ENCODE results near the gene ZP4.

The ZP4 gene

DNA sequence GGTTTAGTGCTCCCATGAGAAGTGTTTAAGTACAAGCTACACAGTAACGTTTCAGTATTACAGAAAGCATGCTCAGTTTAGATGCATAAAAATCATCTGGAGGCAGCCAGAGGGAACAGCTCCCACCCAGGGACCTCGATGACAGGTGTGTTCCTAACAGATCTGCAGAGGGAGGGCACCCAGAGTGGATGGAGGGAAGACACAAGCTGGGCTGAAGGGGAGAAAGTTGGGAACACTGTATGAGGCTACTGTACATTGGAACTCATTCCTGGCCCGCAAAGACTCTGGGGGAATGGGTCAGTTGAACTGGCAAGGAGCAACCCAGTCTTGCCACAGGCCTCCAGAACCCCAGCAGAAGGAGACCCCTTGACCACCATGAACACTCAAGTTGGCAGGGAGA lies 52.4 kb downstream of the ZP4 start:
- no peaks in the 10 kb centered on the region for H3K27me3 ChIP-seq (ENCODE audit: insufficient read depth, low read length)
- H3K4me1 ChIP-seq (ENCODE audit: insufficient read depth, low read length), result peaks cover 7% of the 10 kb centered on the region

DNA sequence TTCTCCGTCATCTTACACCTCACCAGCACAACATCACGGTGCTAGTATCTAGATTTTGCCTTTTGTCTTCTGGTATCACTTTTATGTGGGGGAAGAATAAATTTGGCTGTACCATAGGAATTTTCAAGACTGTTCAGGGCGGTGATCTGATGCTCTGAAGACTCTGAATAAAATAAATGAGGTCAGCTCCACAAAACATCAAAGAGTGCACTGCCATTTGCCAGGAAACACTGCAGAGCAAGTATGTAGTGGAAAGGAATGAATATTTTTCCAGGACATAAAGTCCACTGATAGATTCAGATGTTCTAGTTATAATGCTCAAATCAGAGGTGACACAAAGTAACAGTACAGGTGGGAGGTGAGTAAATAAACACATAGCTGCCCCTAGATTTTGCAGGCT lies 56.3 kb downstream of the ZP4 start:
- Histone ChIP-seq H2AFZ (ENCODE audit: low read depth, low read length) (no peak overlapping the region), H3K36me3 (ENCODE audit: insufficient read depth, low read length) (no peaks in the 10 kb centered on the region), H3K4me1 (ENCODE audit: insufficient read depth, low read length) (peaks cover 10% of the 10 kb centered on the region), H3K27me3 (ENCODE audit: insufficient read depth, low read length) (no peaks in the 10 kb centered on the region), H3K4me3 (ENCODE audit: low read length) (no peak overlapping the region), H3K9me3 (ENCODE audit: low read length) (no peaks in the 10 kb centered on the region)

More for the DNA sequence above, 52.4 kb downstream of the ZP4 start:
- no peak overlapping the region for H3K4me3 ChIP-seq (ENCODE audit: low read length)
- no peaks in the 10 kb centered on the region for H3K36me3 ChIP-seq (ENCODE audit: insufficient read depth, low read length)
- no peak overlapping the region for H2AFZ ChIP-seq (ENCODE audit: low read depth, low read length)
- no peaks in the 10 kb centered on the region for H3K9me3 ChIP-seq (ENCODE audit: low read length)

DNA sequence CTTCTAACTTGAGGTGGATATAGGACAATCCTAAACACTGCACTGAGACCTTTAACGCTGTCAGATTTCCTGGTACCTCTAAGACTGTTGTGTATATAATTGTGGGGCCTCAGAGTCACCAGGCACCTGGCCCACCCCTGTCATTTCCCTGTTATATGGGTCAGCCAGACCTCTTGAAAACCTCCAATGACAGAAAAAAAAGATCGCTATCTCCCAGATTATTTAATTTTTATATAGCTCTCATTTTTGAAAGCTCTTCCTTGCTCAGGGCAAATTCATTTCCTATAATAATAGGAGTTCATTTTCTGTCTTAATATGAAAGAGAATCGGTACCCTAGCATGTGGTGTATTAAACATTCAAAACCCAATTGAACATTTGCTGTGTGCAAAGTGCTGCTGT lies 56.7 kb downstream of the ZP4 start:
- peaks cover 10% of the 10 kb centered on the region for H3K4me1 ChIP-seq (ENCODE audit: insufficient read depth, low read length)
- no peak overlapping the region for H2AFZ ChIP-seq (ENCODE audit: low read depth, low read length)
- H3K9me3 ChIP-seq (ENCODE audit: low read length), result no peaks in the 10 kb centered on the region
- H3K4me3 ChIP-seq (ENCODE audit: low read length), result no peak overlapping the region
- H3K36me3 ChIP-seq (ENCODE audit: insufficient read depth, low read length), result no peaks in the 10 kb centered on the region
- H3K27me3 ChIP-seq (ENCODE audit: insufficient read depth, low read length), result no peaks in the 10 kb centered on the region

DNA sequence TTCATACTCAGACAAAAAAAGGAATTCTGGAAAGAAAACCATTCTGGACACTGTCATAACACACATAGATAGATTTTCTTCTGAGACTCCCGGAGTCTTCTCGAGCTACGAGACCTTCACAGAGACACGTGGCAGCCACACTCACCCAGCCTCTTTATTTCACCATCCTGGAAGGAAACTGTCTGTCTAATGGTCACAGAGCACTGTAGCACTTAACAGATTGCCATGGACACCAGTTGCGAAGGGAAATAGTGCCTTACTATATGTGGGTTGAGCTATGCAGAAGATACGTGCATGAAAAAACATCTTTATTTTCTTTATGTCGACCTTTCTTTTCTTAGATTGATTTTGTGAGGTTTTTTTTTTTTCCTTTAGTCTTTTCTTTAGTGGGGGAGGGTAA lies 57.9 kb downstream of the ZP4 start:
- H3K4me3 ChIP-seq (ENCODE audit: low read length), result no peak overlapping the region
- no peaks in the 10 kb centered on the region for H3K27me3 ChIP-seq (ENCODE audit: insufficient read depth, low read length)
- no peak overlapping the region for H2AFZ ChIP-seq (ENCODE audit: low read depth, low read length)
- peaks cover 10% of the 10 kb centered on the region for H3K4me1 ChIP-seq (ENCODE audit: insufficient read depth, low read length)
- no peaks in the 10 kb centered on the region for H3K9me3 ChIP-seq (ENCODE audit: low read length)
- H3K36me3 ChIP-seq (ENCODE audit: insufficient read depth, low read length), result no peaks in the 10 kb centered on the region

Data from neuron (in vitro differentiated cells).